Measurements from ENCODE around the gene VWA8. TPM values are rescaled to one million over a fixed set of nuclear protein-coding genes. Genes with fewer than 3 reads are reported as not detected.
"Not testable (repeated sequence)": the region's sequence is repeated elsewhere in the genome, so short reads cannot be mapped to it uniquely, and the experiment has no call there.

Gene VWA8
- polyA plus RNA-seq, 4 donors, result 15.3 to 21.7 (median 19.6) TPM

- no peak for DNase-seq (ENCODE audit: low read depth in 4 of 4, low spot score in 3 of 4)
Measured at GRCh38 chr13:41546372-41547190, 414.3 kb downstream of the VWA8 start.

- no peak for DNase-seq (ENCODE audit: low read depth in 4 of 4, low spot score in 3 of 4)
Measured at GRCh38 chr13:41545432-41545707, 415.5 kb downstream of the VWA8 start.

GRCh38 chr13:41543664-41544300 lies 417.1 kb downstream of the VWA8 start:
- no peak for DNase-seq (ENCODE audit: low read depth in 4 of 4, low spot score in 3 of 4)

- DNase-seq (ENCODE audit: low read depth in 4 of 4, low spot score in 3 of 4), result not testable (repeated sequence)
Measured at GRCh38 chr13:41542799-41543198, 418.1 kb downstream of the VWA8 start.

- no peak for DNase-seq (ENCODE audit: low read depth in 4 of 4, low spot score in 3 of 4)
Measured at GRCh38 chr13:41542281-41542680, 418.6 kb downstream of the VWA8 start.

- DNase-seq (ENCODE audit: low read depth in 4 of 4, low spot score in 3 of 4), result no peak
Measured at GRCh38 chr13:41541142-41541938, 419.6 kb downstream of the VWA8 start.

- not testable (repeated sequence) for DNase-seq (ENCODE audit: low read depth in 4 of 4, low spot score in 3 of 4)
Measured at GRCh38 chr13:41540240-41540639, 420.7 kb downstream of the VWA8 start.

- no peak for DNase-seq (ENCODE audit: low read depth in 4 of 4, low spot score in 3 of 4)
Measured at GRCh38 chr13:41533266-41534052, 427.4 kb downstream of the VWA8 start.

- no peak for DNase-seq (ENCODE audit: low read depth in 4 of 4, low spot score in 3 of 4)
Measured at GRCh38 chr13:41528021-41528420, 432.9 kb downstream of the VWA8 start.

GRCh38 chr13:41520660-41521630 lies 440.0 kb downstream of the VWA8 start:
- DNase-seq (ENCODE audit: low read depth in 4 of 4, low spot score in 3 of 4), result no peak

GRCh38 chr13:41520016-41520659 lies 440.8 kb downstream of the VWA8 start:
- DNase-seq (ENCODE audit: low read depth in 4 of 4, low spot score in 3 of 4), result no peak

Other genes starting within 250 kb of the VWA8 start
- 1 to 10 TPM; 5.9 to 8.3 (median 7.5) TPM for gene DGKH, start 87.5 kb upstream of the VWA8 start, polyA plus RNA-seq (ENCODE audit: insufficient read length in 4 of 4)